Measurements from ENCODE around the gene NFE2L3.

- TF ChIP-seq, protein P1, sequence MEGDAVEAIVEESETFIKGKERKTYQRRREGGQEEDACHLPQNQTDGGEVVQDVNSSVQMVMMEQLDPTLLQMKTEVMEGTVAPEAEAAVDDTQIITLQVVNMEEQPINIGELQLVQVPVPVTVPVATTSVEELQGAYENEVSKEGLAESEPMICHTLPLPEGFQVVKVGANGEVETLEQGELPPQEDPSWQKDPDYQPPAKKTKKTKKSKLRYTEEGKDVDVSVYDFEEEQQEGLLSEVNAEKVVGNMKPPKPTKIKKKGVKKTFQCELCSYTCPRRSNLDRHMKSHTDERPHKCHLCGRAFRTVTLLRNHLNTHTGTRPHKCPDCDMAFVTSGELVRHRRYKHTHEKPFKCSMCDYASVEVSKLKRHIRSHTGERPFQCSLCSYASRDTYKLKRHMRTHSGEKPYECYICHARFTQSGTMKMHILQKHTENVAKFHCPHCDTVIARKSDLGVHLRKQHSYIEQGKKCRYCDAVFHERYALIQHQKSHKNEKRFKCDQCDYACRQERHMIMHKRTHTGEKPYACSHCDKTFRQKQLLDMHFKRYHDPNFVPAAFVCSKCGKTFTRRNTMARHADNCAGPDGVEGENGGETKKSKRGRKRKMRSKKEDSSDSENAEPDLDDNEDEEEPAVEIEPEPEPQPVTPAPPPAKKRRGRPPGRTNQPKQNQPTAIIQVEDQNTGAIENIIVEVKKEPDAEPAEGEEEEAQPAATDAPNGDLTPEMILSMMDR (IDR thresholded peaks at IDR 0.05) = no peak
- TF ChIP-seq POLR2A (IDR thresholded peaks at IDR 0.05) = no peak
Measured at GRCh38 chr7:26115650-26116049, 36.3 kb upstream of the NFE2L3 start.
